Kidney epithelial cell (primary cell): ENCODE data around the gene UCK2. TPM values are rescaled to one million over a fixed set of nuclear protein-coding genes. Genes with fewer than 3 reads are reported as not detected.
"Not testable (repeated sequence)": the region's sequence is repeated elsewhere in the genome, so short reads cannot be mapped to it uniquely, and the experiment has no call there.

ENCODE experiments used
- DNase-seq: peaks from one replicate; pipeline ENCODE4 v3.0.0-alpha.2; 2010; ENCODE audit warnings: low read depth
- H3K27me3 ChIP-seq: 2 replicates; pipeline ENCODE4 v1.6.0; 2011; ENCODE audit warnings: low read length; ENCODE audit not compliant: control insufficient read depth, insufficient read depth
- H3K36me3 ChIP-seq: 2 replicates; pipeline ENCODE4 v1.5.1; 2011; ENCODE audit warnings: low read length; ENCODE audit not compliant: control insufficient read depth, insufficient read depth
- H3K4me3 ChIP-seq: 2 replicates; pipeline ENCODE4 v1.5.1; 2011; ENCODE audit warnings: low read depth, mild to moderate bottlenecking, control low read depth, low read length
- CTCF ChIP-seq: IDR thresholded peaks from 2 replicates; pipeline ENCODE4 v1.5.1; 2011; ENCODE audit warnings: mild to moderate bottlenecking, moderate library complexity, low read length, control low read depth, inconsistent platforms; ENCODE audit not compliant: insufficient read depth, poor library complexity, severe bottlenecking
- total RNA-seq: library from RNA; depleted of rRNA; stranded (reverse); fragments of >200 nt; gene quantifications from 2 replicates; pipeline ENCODE4 v1.2.3, GENCODE V29; 2015

The UCK2 gene
- total RNA-seq: 81.9 and 88.4 TPM in 2 replicates

- Histone ChIP-seq H3K36me3 (no peaks in the 10 kb centered on the region), H3K4me3 (peak within 1 kb of the TSS; percentile 91), H3K27me3 (no peaks in the 10 kb centered on the region)
- peak; percentile 28 for DNase-seq
- TF ChIP-seq CTCF: no peak
Measured at GRCh38 chr1:165827268-165828102, at the start of gene UCK2. TSS of gene UCK2 (plus strand) at chr1:165827614. CDS start at chr1:165827834, 220 bp downstream.

DNA sequence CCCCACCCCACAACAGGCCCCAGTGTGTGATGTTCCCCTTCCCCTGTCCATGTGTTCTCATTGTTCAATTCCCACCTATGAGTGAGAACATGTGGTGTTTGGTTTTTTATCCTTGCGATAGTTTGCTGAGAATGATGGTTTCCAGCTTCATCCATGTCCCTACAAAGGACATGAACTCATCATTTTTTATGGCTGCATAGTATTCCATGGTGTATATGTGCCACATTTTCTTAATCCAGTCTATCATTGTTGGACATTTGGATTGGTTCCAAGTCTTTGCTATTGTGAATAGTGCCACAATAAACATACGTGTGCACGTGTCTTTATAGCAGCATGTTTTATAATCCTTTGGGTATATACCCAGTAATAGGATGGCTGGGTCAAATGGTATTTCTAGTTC is 49.2 kb upstream of the UCK2 start:
- H3K4me3 ChIP-seq, H3K27me3 ChIP-seq, DNase-seq, H3K36me3 ChIP-seq: not testable (repeated sequence)

- DNase-seq, H3K27me3 ChIP-seq, H3K4me3 ChIP-seq, H3K36me3 ChIP-seq: not testable (repeated sequence)
Measured at GRCh38 chr1:165783519-165783918, 43.9 kb upstream of the UCK2 start.

GRCh38 chr1:165787741-165788140 is 39.7 kb upstream of the UCK2 start:
- no peak for TF ChIP-seq CTCF
- Histone ChIP-seq H3K27me3 (no peaks in the 10 kb centered on the region), H3K4me3 (no peak overlapping the region)

GRCh38 chr1:165793951-165794350 is 33.5 kb upstream of the UCK2 start:
- TF ChIP-seq CTCF: no peak
- Histone ChIP-seq H3K4me3 (no peak overlapping the region), H3K27me3 (no peaks in the 10 kb centered on the region), H3K36me3 (no peaks in the 10 kb centered on the region)
- no peak for DNase-seq

More at GRCh38 chr1:165787741-165788140, 39.7 kb upstream of the UCK2 start:
- DNase-seq: no peak
- H3K36me3 ChIP-seq: no peaks in the 10 kb centered on the region

GRCh38 chr1:165795894-165796293 is 31.5 kb upstream of the UCK2 start:
- TF ChIP-seq CTCF: no peak
- no peak overlapping the region for H3K4me3 ChIP-seq

GRCh38 chr1:165799387-165799786 is 28.0 kb upstream of the UCK2 start:
- no peaks in the 10 kb centered on the region for H3K36me3 ChIP-seq
- no peak for TF ChIP-seq CTCF
- DNase-seq: no peak

More at GRCh38 chr1:165795894-165796293, 31.5 kb upstream of the UCK2 start:
- H3K27me3 ChIP-seq: no peaks in the 10 kb centered on the region
- no peaks in the 10 kb centered on the region for H3K36me3 ChIP-seq
- DNase-seq: no peak

GRCh38 chr1:165804513-165804912 is 22.9 kb upstream of the UCK2 start:
- DNase-seq, H3K4me3 ChIP-seq, H3K27me3 ChIP-seq, H3K36me3 ChIP-seq: not testable (repeated sequence)

More at GRCh38 chr1:165799387-165799786, 28.0 kb upstream of the UCK2 start:
- H3K4me3 ChIP-seq: no peak overlapping the region
- H3K27me3 ChIP-seq: no peaks in the 10 kb centered on the region
